H9 (cell line): ENCODE measurements around the gene GMEB1. TPM values are rescaled to one million over a fixed set of nuclear protein-coding genes. Genes with fewer than 3 reads are reported as not detected.

Experiments
- DNase-seq: peaks from one replicate; pipeline ENCODE4 v3.0.0-alpha.2; 2017
- H2AFZ ChIP-seq: one replicate; pipeline ENCODE4 v1.6.1; 2013; ENCODE audit warnings: mild to moderate bottlenecking, low read length, control low read depth, moderate library complexity
- H2AK5ac ChIP-seq: 2 replicates; pipeline ENCODE4 v1.6.1; 2013; ENCODE audit warnings: low read length, control low read depth, mixed read lengths; ENCODE audit not compliant: insufficient read length
- H2BK120ac ChIP-seq: one replicate; pipeline ENCODE4 v1.6.1; 2013; ENCODE audit warnings: low read depth, mild to moderate bottlenecking, low read length, control low read depth, inconsistent platforms; ENCODE audit not compliant: poor library complexity, severe bottlenecking
- H2BK12ac ChIP-seq: 2 replicates; pipeline ENCODE4 v1.6.1; 2013; ENCODE audit warnings: low read length, control low read depth, mixed read lengths, low read depth; ENCODE audit not compliant: insufficient read length
- H2BK15ac ChIP-seq: 2 replicates; pipeline ENCODE4 v1.6.1; 2013; ENCODE audit warnings: low read depth, low read length, control low read depth
- H2BK20ac ChIP-seq: one replicate; pipeline ENCODE4 v1.6.1; 2013; ENCODE audit warnings: low read depth, mild to moderate bottlenecking, low read length, control low read depth, inconsistent platforms; ENCODE audit not compliant: poor library complexity, severe bottlenecking
- H2BK5ac ChIP-seq: 2 replicates; pipeline ENCODE4 v1.6.1; 2013; ENCODE audit warnings: low read length, control low read depth, mixed read lengths; ENCODE audit not compliant: insufficient read length
- H3K14ac ChIP-seq: 2 replicates; pipeline ENCODE4 v1.6.1; 2013; ENCODE audit warnings: low read length, control low read depth; ENCODE audit not compliant: insufficient read depth
- H3K18ac ChIP-seq: 2 replicates; pipeline ENCODE4 v1.6.1; 2013; ENCODE audit warnings: low read depth, mild to moderate bottlenecking, mixed read lengths, low read length, control low read depth; ENCODE audit not compliant: insufficient read length
- H3K23ac ChIP-seq: 2 replicates; pipeline ENCODE4 v1.6.1; 2013; ENCODE audit warnings: low read length, control low read depth, mixed read lengths, low read depth; ENCODE audit not compliant: insufficient read length
- H3K23me2 ChIP-seq: 2 replicates; pipeline ENCODE4 v1.6.1; 2013; ENCODE audit warnings: low read depth, mild to moderate bottlenecking, mixed read lengths, low read length, control low read depth; ENCODE audit not compliant: insufficient read length, poor library complexity, severe bottlenecking
- H3K27ac ChIP-seq: 2 replicates; pipeline ENCODE4 v1.5.1; 2013; ENCODE audit warnings: low read length, control low read depth, mixed read lengths, low read depth; ENCODE audit not compliant: insufficient read length
- H3K27me3 ChIP-seq: 2 replicates; pipeline ENCODE4 v1.6.1; 2013; ENCODE audit warnings: low read length, control low read depth, inconsistent platforms; ENCODE audit not compliant: insufficient read depth
- H3K4ac ChIP-seq: 2 replicates; pipeline ENCODE4 v1.6.1; 2013; ENCODE audit warnings: low read depth, mild to moderate bottlenecking, control low read depth, inconsistent platforms, low read length, moderate library complexity
- H3K4me1 ChIP-seq: 2 replicates; pipeline ENCODE4 v1.6.1; 2013; ENCODE audit warnings: low read length, control low read depth, inconsistent platforms; ENCODE audit not compliant: insufficient read depth
- H3K4me2 ChIP-seq: 2 replicates; pipeline ENCODE4 v1.6.1; 2013; ENCODE audit warnings: low read length, control low read depth, mixed read lengths; ENCODE audit not compliant: insufficient read length, insufficient read depth
- H3K56ac ChIP-seq: 2 replicates; pipeline ENCODE4 v1.6.1; 2013; ENCODE audit warnings: low read depth, mild to moderate bottlenecking, mixed read lengths, low read length, control low read depth; ENCODE audit not compliant: insufficient read length
- H3K79me1 ChIP-seq: 2 replicates; pipeline ENCODE4 v1.6.1; 2013; ENCODE audit warnings: low read depth, mild to moderate bottlenecking, moderate library complexity, low read length, control low read depth, inconsistent platforms; ENCODE audit not compliant: insufficient read depth, poor library complexity, severe bottlenecking
- H3K79me2 ChIP-seq: 2 replicates; pipeline ENCODE4 v1.6.1; 2013; ENCODE audit warnings: low read length, control low read depth, inconsistent platforms; ENCODE audit not compliant: insufficient read depth
- H3K9ac ChIP-seq: 2 replicates; pipeline ENCODE4 v1.6.1; 2013; ENCODE audit warnings: low read length, control low read depth, mixed read lengths; ENCODE audit not compliant: insufficient read length; ENCODE audit errors: extremely low read depth
- H3K9me3 ChIP-seq: one replicate; pipeline ENCODE4 v1.6.1; 2013; ENCODE audit warnings: low read depth, low read length, inconsistent platforms; ENCODE audit not compliant: control insufficient read depth
- H3T11ph ChIP-seq: one replicate; pipeline ENCODE4 v1.6.1; 2013; ENCODE audit warnings: mild to moderate bottlenecking, low read length, control low read depth, inconsistent platforms
- H4K20me1 ChIP-seq: one replicate; pipeline ENCODE4 v1.6.1; 2013; ENCODE audit not compliant: control insufficient read depth, insufficient read length, insufficient read depth
- H4K5ac ChIP-seq: 2 replicates; pipeline ENCODE4 v1.6.1; 2013; ENCODE audit warnings: low read depth, mild to moderate bottlenecking, mixed read lengths, low read length, control low read depth; ENCODE audit not compliant: insufficient read length
- H4K8ac ChIP-seq: replicated peaks from 2 replicates; pipeline ENCODE4 v1.6.1; 2013; ENCODE audit warnings: low read length, control low read depth, mixed read lengths, low read depth; ENCODE audit not compliant: insufficient read length
- H4K91ac ChIP-seq: 2 replicates; pipeline ENCODE4 v1.6.1; 2013; ENCODE audit warnings: low read depth, mild to moderate bottlenecking, moderate library complexity, mixed read lengths, low read length, control low read depth; ENCODE audit not compliant: insufficient read length
- H3K27ac Mint-ChIP-seq, 3 experiments: 2 replicates in 2 of 3; 3 replicates in 1 of 3; pipeline ENCODE4 v1.8.0; 2020 to 2021; ENCODE audit warnings: mixed read lengths in 3 of 3, mild to moderate bottlenecking in 1 of 3, moderate library complexity in 1 of 3
- H3K27me3 Mint-ChIP-seq: 2 replicates; pipeline ENCODE4 v1.8.0; 2021; ENCODE audit warnings: low read depth, mild to moderate bottlenecking, moderate library complexity, mixed read lengths
- H3K36me3 Mint-ChIP-seq, 3 experiments: 2 replicates in 2 of 3; 3 replicates in 1 of 3; pipeline ENCODE4 v1.8.0; 2020 to 2021; ENCODE audit warnings: low read depth in 3 of 3, mixed read lengths in 3 of 3; ENCODE audit not compliant: insufficient read depth in 1 of 3
- H3K4me1 Mint-ChIP-seq, 2 experiments: 2 replicates each; pipeline ENCODE4 v1.8.0; 2020; ENCODE audit warnings: mixed read lengths in 2 of 2
- H3K4me3 Mint-ChIP-seq, 2 experiments: 2 replicates in 1 of 2; 3 replicates in 1 of 2; pipeline ENCODE4 v1.8.0; 2020 to 2021; ENCODE audit warnings: mild to moderate bottlenecking in 2 of 2, mixed read lengths in 2 of 2, moderate library complexity in 1 of 2
- H3K9me3 Mint-ChIP-seq, 2 experiments: 2 replicates in 1 of 2; 3 replicates in 1 of 2; pipeline ENCODE4 v1.8.0; 2020; ENCODE audit warnings: mild to moderate bottlenecking in 2 of 2, mixed read lengths in 2 of 2, moderate library complexity in 1 of 2
- WGBS: extraction: QIAGEN DNeasy Blood & Tissue Kit; methylation state at CpG from one replicate; pipeline ENCODE4 v1.1.7; 2013; ENCODE audit warnings: missing lambda C conversion rate, low lambda C conversion rate, mixed read lengths; ENCODE audit not compliant: insufficient read length; ENCODE audit errors: extremely low coverage; 5-methylcytosine and 5-hydroxymethylcytosine counted together
- total RNA-seq: library from RNA; stranded (reverse); gene quantifications from 2 replicates; pipeline ENCODE4 v1.2.1, GENCODE V29; 2021
- TF ChIP-seq, protein P1 (sequence below): fragments of 200-600 bp; sonication (generic); conservative IDR thresholded peaks from 3 replicates; pipeline ENCODE4 v1.8.0; 2021; ENCODE audit warnings: antibody characterized with exemption, mild to moderate bottlenecking

The GMEB1 gene
- total RNA-seq, 1 experiment from 2014 or later: 17.0 TPM

- Histone ChIP-seq H4K91ac (no peak overlapping the region), H2AK5ac (no peak overlapping the region), H4K5ac (no peak overlapping the region), H3K27ac (no peak overlapping the region), H3K23me2 (no peaks in the 10 kb centered on the region), H2AFZ (no peak overlapping the region), H3K79me2 (peaks cover 58% of the 10 kb centered on the region), H3K56ac (no peak overlapping the region), H3K4ac (no peak overlapping the region), H3K9me3 (no peaks in the 10 kb centered on the region), H3K79me1 (peaks cover 9% of the 10 kb centered on the region), H3K23ac (no peak overlapping the region), H2BK15ac (no peak overlapping the region), H3K4me2 (no peak overlapping the region), H4K20me1 (no peaks in the 10 kb centered on the region), H4K8ac (no peak overlapping the region), H3K9ac (no peak overlapping the region), H2BK120ac (no peak overlapping the region), H2BK5ac (no peak overlapping the region), H3K18ac (no peak overlapping the region), H3T11ph (no peak overlapping the region), H2BK12ac (no peak overlapping the region), H3K27me3 (no peaks in the 10 kb centered on the region), H3K4me1 (no peaks in the 10 kb centered on the region), H2BK20ac (no peak overlapping the region), H3K14ac (no peak overlapping the region)
- WGBS: no CpG with 5 or more reads among the region's 5 CpGs
- Mint-ChIP-seq H3K4me3 (no peak overlapping the region), H3K4me1 (peaks cover 4 to 7% of the 10 kb centered on the region in 2 experiments), H3K27me3 (no peaks in the 10 kb centered on the region), H3K36me3 (peaks cover 29 to 48% (median 43%) of the 10 kb centered on the region in 3 experiments), H3K9me3 (no peaks in the 10 kb centered on the region), H3K27ac (peak overlapping the region in 1 of 3 experiments; percentile 72; a peak in 1 of 7 replicates)
- TF ChIP-seq, protein P1, sequence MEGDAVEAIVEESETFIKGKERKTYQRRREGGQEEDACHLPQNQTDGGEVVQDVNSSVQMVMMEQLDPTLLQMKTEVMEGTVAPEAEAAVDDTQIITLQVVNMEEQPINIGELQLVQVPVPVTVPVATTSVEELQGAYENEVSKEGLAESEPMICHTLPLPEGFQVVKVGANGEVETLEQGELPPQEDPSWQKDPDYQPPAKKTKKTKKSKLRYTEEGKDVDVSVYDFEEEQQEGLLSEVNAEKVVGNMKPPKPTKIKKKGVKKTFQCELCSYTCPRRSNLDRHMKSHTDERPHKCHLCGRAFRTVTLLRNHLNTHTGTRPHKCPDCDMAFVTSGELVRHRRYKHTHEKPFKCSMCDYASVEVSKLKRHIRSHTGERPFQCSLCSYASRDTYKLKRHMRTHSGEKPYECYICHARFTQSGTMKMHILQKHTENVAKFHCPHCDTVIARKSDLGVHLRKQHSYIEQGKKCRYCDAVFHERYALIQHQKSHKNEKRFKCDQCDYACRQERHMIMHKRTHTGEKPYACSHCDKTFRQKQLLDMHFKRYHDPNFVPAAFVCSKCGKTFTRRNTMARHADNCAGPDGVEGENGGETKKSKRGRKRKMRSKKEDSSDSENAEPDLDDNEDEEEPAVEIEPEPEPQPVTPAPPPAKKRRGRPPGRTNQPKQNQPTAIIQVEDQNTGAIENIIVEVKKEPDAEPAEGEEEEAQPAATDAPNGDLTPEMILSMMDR: no peak
- DNase-seq: no peak
Measured at GRCh38 chr1:28761189-28761588, 92.6 kb downstream of the GMEB1 start.
